HepG2 (cell line): ENCODE data around the gene UROD. TPM values are rescaled to one million over a fixed set of nuclear protein-coding genes. Genes with fewer than 3 reads are reported as not detected.

Experiments
- BCL6 ChIP-seq: IDR thresholded peaks from 2 replicates; pipeline ENCODE4 v1.6.1; 2016; ENCODE audit warnings: missing genetic modification reagents, missing compliant biosample characterization
- BRF2 ChIP-seq: sonication (generic); formaldehyde crosslinking; IDR thresholded peaks from 2 replicates; pipeline ENCODE4 v1.8.1; 2022; ENCODE audit warnings: mild to moderate bottlenecking, missing genetic modification reagents
- CBFB ChIP-seq: sonication (generic); formaldehyde crosslinking; IDR thresholded peaks from 2 replicates; pipeline ENCODE4 v1.4.0; 2020; ENCODE audit warnings: missing genetic modification reagents
- GABPB1 ChIP-seq: IDR thresholded peaks from 2 replicates; pipeline ENCODE4 v1.6.1; 2016; ENCODE audit warnings: mild to moderate bottlenecking, missing genetic modification reagents, moderate library complexity, missing compliant biosample characterization
- GTF3A ChIP-seq: sonication (generic); formaldehyde crosslinking; conservative IDR thresholded peaks from 2 replicates; pipeline ENCODE4 v1.4.0; 2020; ENCODE audit warnings: mild to moderate bottlenecking, missing genetic modification reagents
- HDAC6 ChIP-seq: fragments of 200-600 bp; sonication (generic); IDR thresholded peaks from 2 replicates; pipeline ENCODE4 v1.7.0; 2017; ENCODE audit warnings: mild to moderate bottlenecking, antibody characterized with exemption, low read length, low read depth
- KDM6A ChIP-seq: IDR thresholded peaks from 2 replicates; pipeline ENCODE4 v1.6.1; 2016; ENCODE audit warnings: low read depth
- KLF9 ChIP-seq: IDR thresholded peaks from 2 replicates; pipeline ENCODE4 v1.6.1; 2016; ENCODE audit warnings: low read depth
- MZF1 ChIP-seq: sonication (generic); formaldehyde crosslinking; IDR thresholded peaks from 2 replicates; pipeline ENCODE4 v1.8.1; 2023; ENCODE audit warnings: mild to moderate bottlenecking, missing genetic modification reagents, borderline replicate concordance
- NCOA1 ChIP-seq: sonication (generic); formaldehyde crosslinking; IDR thresholded peaks from 2 replicates; pipeline ENCODE4 v1.9.0; 2021; ENCODE audit warnings: missing genetic modification reagents
- SRSF1 ChIP-seq: fragments of 200-400 bp; formaldehyde crosslinking; optimal IDR thresholded peaks from 2 replicates; pipeline ENCODE3; 2017; ENCODE audit warnings: mild to moderate bottlenecking, low read depth, low read length, moderate library complexity
- U2AF1 ChIP-seq: fragments of 200-400 bp; formaldehyde crosslinking; optimal IDR thresholded peaks from 2 replicates; pipeline ENCODE3; 2017; ENCODE audit warnings: mild to moderate bottlenecking, low read depth, low read length
- XBP1 ChIP-seq: sonication (generic); formaldehyde crosslinking; IDR thresholded peaks from 2 replicates; pipeline ENCODE4 v1.5.0; 2020; ENCODE audit warnings: missing genetic modification reagents
- YEATS4 ChIP-seq: sonication (generic); formaldehyde crosslinking; IDR thresholded peaks from 2 replicates; pipeline ENCODE4 v1.4.0; 2020; ENCODE audit warnings: missing genetic modification reagents, borderline replicate concordance
- ZNF207 ChIP-seq: fragments of 450-650 bp; IDR thresholded peaks from 2 replicates; pipeline ENCODE4 v1.6.1; 2016; ENCODE audit warnings: antibody characterized with exemption, borderline replicate concordance
- ZNF331 ChIP-seq: sonication (generic); formaldehyde crosslinking; IDR thresholded peaks from 2 replicates; pipeline ENCODE4 v1.4.0; 2020; ENCODE audit warnings: missing genetic modification reagents
- ZNF468 ChIP-seq: sonication (generic); formaldehyde crosslinking; IDR thresholded peaks from 2 replicates; pipeline ENCODE4 v1.8.0; 2022; ENCODE audit warnings: mild to moderate bottlenecking, moderate library complexity, missing genetic modification reagents
- ZNF557 ChIP-seq: sonication (generic); formaldehyde crosslinking; IDR thresholded peaks from 2 replicates; pipeline ENCODE4 v1.4.0; 2020; ENCODE audit warnings: missing genetic modification reagents
- ZNF790 ChIP-seq: sonication (generic); formaldehyde crosslinking; IDR thresholded peaks from 2 replicates; pipeline ENCODE4 v1.8.0; 2022; ENCODE audit warnings: missing genetic modification reagents, mild to moderate bottlenecking, borderline replicate concordance
- ZNF850 ChIP-seq: sonication (generic); formaldehyde crosslinking; conservative IDR thresholded peaks from 2 replicates; pipeline ENCODE4 v1.9.0; 2021; ENCODE audit warnings: mild to moderate bottlenecking, missing genetic modification reagents
- polyA plus RNA-seq, 8 experiments: library from polyadenylated mRNA; depleted of rRNA in 3 of 8; stranded (reverse) in 7 of 8; unstranded in 1 of 8; fragments of >200 nt; fragmentation: Illumina TruSeq in 4 of 8; extraction: Trizol in 4 of 8; gene quantifications; 2 replicates each; pipeline versions ENCODE4 v1.2.1 to v1.2.3, GENCODE V29; 2011 to 2016; ENCODE audit warnings: low read depth in 4 of 8, missing spikeins in 1 of 8, mixed read lengths in 1 of 8; ENCODE audit not compliant: insufficient read depth in 1 of 8
- total RNA-seq, 5 experiments: library from RNA; depleted of rRNA; stranded (reverse); fragments of >200 nt; fragmentation: Illumina TruSeq; extraction: Trizol; gene quantifications; 2 replicates each; pipeline ENCODE4 v1.2.3, GENCODE V29; 2016; ENCODE audit warnings: low read depth in 1 of 5
- TF ChIP-seq, protein P1 (sequence below): sonication (generic); formaldehyde crosslinking; IDR thresholded peaks from 2 replicates; pipeline ENCODE4 v1.8.0; 2023; ENCODE audit warnings: mild to moderate bottlenecking, missing genetic modification reagents
- TF ChIP-seq, protein P2 (sequence below): sonication (generic); formaldehyde crosslinking; IDR thresholded peaks from 2 replicates; pipeline ENCODE4 v1.5.1; 2020; ENCODE audit warnings: missing genetic modification reagents, mild to moderate bottlenecking, borderline replicate concordance
- TF ChIP-seq, protein P3 (sequence below): sonication (generic); formaldehyde crosslinking; IDR thresholded peaks from 2 replicates; pipeline ENCODE4 v1.4.0; 2020; ENCODE audit warnings: low read depth, missing genetic modification reagents
- TF ChIP-seq, protein P4 (sequence below): sonication (generic); formaldehyde crosslinking; IDR thresholded peaks from 2 replicates; pipeline ENCODE4 v1.4.0; 2020; ENCODE audit warnings: mild to moderate bottlenecking, low read depth, missing genetic modification reagents

UROD gene
- total and polyA plus RNA-seq, 2 of the 13 experiments (the other 11 are each of a cell fraction or from before 2014, with no cell fraction given): 162 to 171 TPM

DNA sequence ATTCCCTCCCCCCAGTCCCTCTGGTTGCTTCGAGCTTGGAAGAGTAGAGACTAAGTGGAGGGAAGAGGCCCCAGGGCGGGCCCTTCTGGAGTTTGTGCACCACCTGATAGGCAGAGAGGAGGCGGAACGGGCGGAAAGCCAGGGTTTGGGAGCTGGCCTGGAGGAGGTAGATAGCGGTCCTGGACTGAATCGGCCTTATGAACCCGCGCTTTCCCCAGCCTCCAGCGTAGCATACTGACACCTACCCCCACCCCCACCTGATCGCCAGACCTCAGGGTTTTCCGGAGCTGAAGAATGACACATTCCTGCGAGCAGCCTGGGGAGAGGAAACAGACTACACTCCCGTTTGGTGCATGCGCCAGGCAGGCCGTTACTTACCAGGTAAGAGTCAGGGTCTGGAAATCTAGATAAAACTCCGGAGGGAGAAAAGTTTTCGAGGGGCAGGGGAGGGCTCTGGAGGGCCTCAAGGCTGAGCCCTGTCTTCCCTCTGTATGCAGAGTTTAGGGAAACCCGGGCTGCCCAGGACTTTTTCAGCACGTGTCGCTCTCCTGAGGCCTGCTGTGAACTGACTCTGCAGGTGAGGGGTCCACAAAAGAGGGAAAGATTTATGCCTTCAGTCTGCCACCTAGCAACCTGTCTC, 705 bp downstream of the UROD start (continued):
- no peak for TF ChIP-seq ZNF790 (CRISPR knock-in tag)
- TF ChIP-seq ZNF850: 0 out of 2 replicates have a peak, but pooled peaks have one; percentile 52
- TF ChIP-seq BRF2 (CRISPR knock-in tag): no peak
- TF ChIP-seq, protein P1, sequence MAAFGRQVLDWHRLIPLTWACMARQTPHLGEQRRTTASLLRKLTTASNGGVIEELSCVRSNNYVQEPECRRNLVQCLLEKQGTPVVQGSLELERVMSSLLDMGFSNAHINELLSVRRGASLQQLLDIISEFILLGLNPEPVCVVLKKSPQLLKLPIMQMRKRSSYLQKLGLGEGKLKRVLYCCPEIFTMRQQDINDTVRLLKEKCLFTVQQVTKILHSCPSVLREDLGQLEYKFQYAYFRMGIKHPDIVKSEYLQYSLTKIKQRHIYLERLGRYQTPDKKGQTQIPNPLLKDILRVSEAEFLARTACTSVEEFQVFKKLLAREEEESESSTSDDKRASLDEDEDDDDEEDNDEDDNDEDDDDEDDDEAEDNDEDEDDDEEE (CRISPR knock-in tag): no peak
- TF ChIP-seq ZNF207: no peak
- TF ChIP-seq ZNF331 (CRISPR knock-in tag): 0 out of 2 replicates have a peak, but pooled peaks have one; percentile 35
- TF ChIP-seq, protein P2, sequence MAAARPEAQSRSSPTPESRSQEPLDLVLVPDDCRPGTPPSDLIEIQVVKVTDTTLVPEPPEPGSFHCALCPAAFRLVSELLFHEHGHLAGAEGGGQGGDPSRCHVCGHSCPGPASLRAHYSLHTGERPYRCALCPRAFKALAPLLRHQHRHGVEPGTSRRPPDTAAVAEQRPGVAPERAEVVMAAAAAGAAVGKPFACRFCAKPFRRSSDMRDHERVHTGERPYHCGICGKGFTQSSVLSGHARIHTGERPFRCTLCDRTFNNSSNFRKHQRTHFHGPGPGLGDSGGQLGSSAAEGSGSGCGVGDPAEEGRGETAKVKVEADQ (CRISPR knock-in tag): no peak
- TF ChIP-seq ZNF557 (CRISPR knock-in tag): no peak
- TF ChIP-seq KDM6A (CRISPR knock-in tag): 0 out of 2 replicates have a peak, but pooled peaks have one; percentile 13
- TF ChIP-seq YEATS4: no peak
- TF ChIP-seq KLF9: no peak
- TF ChIP-seq CBFB (CRISPR knock-in tag): no peak
- no peak for TF ChIP-seq NCOA1
- TF ChIP-seq U2AF1: no peak
- no peak for TF ChIP-seq HDAC6
- TF ChIP-seq MZF1: no peak
- TF ChIP-seq XBP1 (CRISPR knock-in tag): no peak
- TF ChIP-seq GABPB1: no peak
- no peak for TF ChIP-seq ZNF468 (CRISPR knock-in tag)
- TF ChIP-seq GTF3A (CRISPR knock-in tag): no peak
- no peak for TF ChIP-seq BCL6 (CRISPR knock-in tag)
- TF ChIP-seq, protein P3, sequence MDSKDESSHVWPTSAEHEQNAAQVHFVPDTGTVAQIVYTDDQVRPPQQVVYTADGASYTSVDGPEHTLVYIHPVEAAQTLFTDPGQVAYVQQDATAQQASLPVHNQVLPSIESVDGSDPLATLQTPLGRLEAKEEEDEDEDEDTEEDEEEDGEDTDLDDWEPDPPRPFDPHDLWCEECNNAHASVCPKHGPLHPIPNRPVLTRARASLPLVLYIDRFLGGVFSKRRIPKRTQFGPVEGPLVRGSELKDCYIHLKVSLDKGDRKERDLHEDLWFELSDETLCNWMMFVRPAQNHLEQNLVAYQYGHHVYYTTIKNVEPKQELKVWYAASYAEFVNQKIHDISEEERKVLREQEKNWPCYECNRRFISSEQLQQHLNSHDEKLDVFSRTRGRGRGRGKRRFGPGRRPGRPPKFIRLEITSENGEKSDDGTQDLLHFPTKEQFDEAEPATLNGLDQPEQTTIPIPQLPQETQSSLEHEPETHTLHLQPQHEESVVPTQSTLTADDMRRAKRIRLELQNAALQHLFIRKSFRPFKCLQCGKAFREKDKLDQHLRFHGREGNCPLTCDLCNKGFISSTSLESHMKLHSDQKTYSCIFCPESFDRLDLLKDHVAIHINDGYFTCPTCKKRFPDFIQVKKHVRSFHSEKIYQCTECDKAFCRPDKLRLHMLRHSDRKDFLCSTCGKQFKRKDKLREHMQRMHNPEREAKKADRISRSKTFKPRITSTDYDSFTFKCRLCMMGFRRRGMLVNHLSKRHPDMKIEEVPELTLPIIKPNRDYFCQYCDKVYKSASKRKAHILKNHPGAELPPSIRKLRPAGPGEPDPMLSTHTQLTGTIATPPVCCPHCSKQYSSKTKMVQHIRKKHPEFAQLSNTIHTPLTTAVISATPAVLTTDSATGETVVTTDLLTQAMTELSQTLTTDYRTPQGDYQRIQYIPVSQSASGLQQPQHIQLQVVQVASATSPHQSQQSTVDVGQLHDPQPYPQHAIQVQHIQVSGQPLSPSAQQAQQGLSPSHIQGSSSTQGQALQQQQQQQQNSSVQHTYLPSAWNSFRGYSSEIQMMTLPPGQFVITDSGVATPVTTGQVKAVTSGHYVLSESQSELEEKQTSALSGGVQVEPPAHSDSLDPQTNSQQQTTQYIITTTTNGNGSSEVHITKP (CRISPR knock-in tag): no peak
- TF ChIP-seq SRSF1: no peak
- TF ChIP-seq, protein P4, sequence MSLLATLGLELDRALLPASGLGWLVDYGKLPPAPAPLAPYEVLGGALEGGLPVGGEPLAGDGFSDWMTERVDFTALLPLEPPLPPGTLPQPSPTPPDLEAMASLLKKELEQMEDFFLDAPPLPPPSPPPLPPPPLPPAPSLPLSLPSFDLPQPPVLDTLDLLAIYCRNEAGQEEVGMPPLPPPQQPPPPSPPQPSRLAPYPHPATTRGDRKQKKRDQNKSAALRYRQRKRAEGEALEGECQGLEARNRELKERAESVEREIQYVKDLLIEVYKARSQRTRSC (CRISPR knock-in tag): no peak
